NCI-H1092 treated with DMSO at 0.1 percent for 48 hours (cell line): ENCODE measurements around the gene NCOA7.
"Not testable (repeated sequence)": the region's sequence is repeated elsewhere in the genome, so short reads cannot be mapped to it uniquely, and the experiment has no call there.

Experiments
- DNase-seq: peaks from one replicate; lab custom pipeline; 2025; lab: John Stamatoyannopoulos, UW

Gene NCOA7

GRCh38 chr6:125868678-125869395 lies 78.1 kb downstream of the NCOA7 start:
- DNase-seq, result no peak

GRCh38 chr6:125869427-125869826 lies 78.7 kb downstream of the NCOA7 start:
- no peak for DNase-seq

GRCh38 chr6:125871365-125871764 lies 80.6 kb downstream of the NCOA7 start:
- DNase-seq, result peak; percentile 27

- no peak for DNase-seq
Observed at GRCh38 chr6:125872259-125872921, 81.6 kb downstream of the NCOA7 start.

GRCh38 chr6:125882243-125882642 lies 91.5 kb downstream of the NCOA7 start:
- DNase-seq, result no peak

GRCh38 chr6:125884634-125885371 lies 94.0 kb downstream of the NCOA7 start:
- DNase-seq, result no peak

- DNase-seq, result no peak
Observed at GRCh38 chr6:125886021-125886420, 95.3 kb downstream of the NCOA7 start.

GRCh38 chr6:125886914-125887313 lies 96.2 kb downstream of the NCOA7 start:
- no peak for DNase-seq

GRCh38 chr6:125887372-125887771 lies 96.6 kb downstream of the NCOA7 start:
- DNase-seq, result no peak

- no peak for DNase-seq
Observed at GRCh38 chr6:125888989-125889656, 98.4 kb downstream of the NCOA7 start.

GRCh38 chr6:125899726-125900182 lies 109.0 kb downstream of the NCOA7 start:
- no peak for DNase-seq

- no peak for DNase-seq
Observed at GRCh38 chr6:125904871-125905270, 114.1 kb downstream of the NCOA7 start.

- DNase-seq, result no peak
Observed at GRCh38 chr6:125906158-125906998, 115.6 kb downstream of the NCOA7 start.

- no peak for DNase-seq
Observed at GRCh38 chr6:125910527-125910926, 119.8 kb downstream of the NCOA7 start.

- DNase-seq, result not testable (repeated sequence)
Observed at GRCh38 chr6:125911051-125911451, 120.3 kb downstream of the NCOA7 start.

- DNase-seq, result not testable (repeated sequence)
Observed at GRCh38 chr6:125912430-125912829, 121.7 kb downstream of the NCOA7 start.

GRCh38 chr6:125913145-125913544 lies 122.4 kb downstream of the NCOA7 start:
- no peak for DNase-seq

- no peak for DNase-seq
Observed at GRCh38 chr6:125913864-125914351, 123.1 kb downstream of the NCOA7 start.

GRCh38 chr6:125918230-125918629 lies 127.5 kb downstream of the NCOA7 start:
- peak; percentile 4 for DNase-seq

- DNase-seq, result peak; percentile 9
Observed at GRCh38 chr6:125918681-125919566, 128.2 kb downstream of the NCOA7 start.
